Cardiac muscle cell (in vitro differentiated cells and primary cell): Measurements from ENCODE around the gene TRPC4. TPM values are rescaled to one million over a fixed set of nuclear protein-coding genes. Genes with fewer than 3 reads are reported as not detected.
A peak's percentile ranks its signal among the peaks of the same experiment; 100 is the strongest.

ENCODE experiments used
- DNase-seq, 2 donors: peaks; one replicate each; pipeline versions ENCODE4 v3.0.0 to v3.0.0-alpha.2; 2010 to 2017; ENCODE audit warnings: low read depth in 1 of 2, low spot score in 1 of 2
- H3K27ac ChIP-seq: fragments of 200-600 bp; sonication (generic); 2 replicates; pipeline ENCODE4 v1.5.1; 2016
- H3K27me3 ChIP-seq: fragments of 200-600 bp; sonication (generic); 2 replicates; pipeline ENCODE4 v1.6.0; 2016; ENCODE audit warnings: control low read depth
- H3K36me3 ChIP-seq: fragments of 200-600 bp; sonication (generic); 2 replicates; pipeline ENCODE4 v1.5.1; 2016; ENCODE audit warnings: control low read depth
- H3K4me1 ChIP-seq: fragments of 200-600 bp; sonication (generic); 2 replicates; pipeline ENCODE4 v1.8.1; 2017; ENCODE audit warnings: low read depth, mild to moderate bottlenecking, mixed run types
- H3K4me3 ChIP-seq: fragments of 200-600 bp; sonication (generic); 2 replicates; pipeline ENCODE4 v1.5.1; 2016; ENCODE audit warnings: mild to moderate bottlenecking
- H3K9me3 ChIP-seq: fragments of 200-600 bp; sonication (generic); 2 replicates; pipeline ENCODE4 v1.5.1; 2017; ENCODE audit warnings: low read depth, mild to moderate bottlenecking, control low read depth
- polyA plus RNA-seq: library from polyadenylated mRNA; unstranded; fragments of >200 nt; fragmentation: Nextera tagmentation; extraction: Ambion mirVana; gene quantifications from 2 replicates; pipeline ENCODE4 v1.2.1, GENCODE V29; 2016
- total RNA-seq: library from RNA; depleted of rRNA; stranded (reverse); fragments of >200 nt; gene quantifications from 2 replicates; pipeline ENCODE4 v1.2.3, GENCODE V29; 2016
- TF ChIP-seq, protein P1 (sequence below): IDR thresholded peaks from 2 replicates; pipeline ENCODE4 v1.5.1; 2012; ENCODE audit warnings: low read depth, mild to moderate bottlenecking, low read length

Gene TRPC4
- total and polyA plus RNA-seq, 2 experiments from 2014 or later, result 0.09 to 0.28 TPM

- no peaks in the 10 kb centered on the region for H3K9me3 ChIP-seq
- no peak for DNase-seq
- TF ChIP-seq, protein P1, sequence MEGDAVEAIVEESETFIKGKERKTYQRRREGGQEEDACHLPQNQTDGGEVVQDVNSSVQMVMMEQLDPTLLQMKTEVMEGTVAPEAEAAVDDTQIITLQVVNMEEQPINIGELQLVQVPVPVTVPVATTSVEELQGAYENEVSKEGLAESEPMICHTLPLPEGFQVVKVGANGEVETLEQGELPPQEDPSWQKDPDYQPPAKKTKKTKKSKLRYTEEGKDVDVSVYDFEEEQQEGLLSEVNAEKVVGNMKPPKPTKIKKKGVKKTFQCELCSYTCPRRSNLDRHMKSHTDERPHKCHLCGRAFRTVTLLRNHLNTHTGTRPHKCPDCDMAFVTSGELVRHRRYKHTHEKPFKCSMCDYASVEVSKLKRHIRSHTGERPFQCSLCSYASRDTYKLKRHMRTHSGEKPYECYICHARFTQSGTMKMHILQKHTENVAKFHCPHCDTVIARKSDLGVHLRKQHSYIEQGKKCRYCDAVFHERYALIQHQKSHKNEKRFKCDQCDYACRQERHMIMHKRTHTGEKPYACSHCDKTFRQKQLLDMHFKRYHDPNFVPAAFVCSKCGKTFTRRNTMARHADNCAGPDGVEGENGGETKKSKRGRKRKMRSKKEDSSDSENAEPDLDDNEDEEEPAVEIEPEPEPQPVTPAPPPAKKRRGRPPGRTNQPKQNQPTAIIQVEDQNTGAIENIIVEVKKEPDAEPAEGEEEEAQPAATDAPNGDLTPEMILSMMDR, result no peak
- H3K4me1 ChIP-seq, result no peaks in the 10 kb centered on the region
- H3K4me3 ChIP-seq, result no peak overlapping the region
- no peaks in the 10 kb centered on the region for H3K36me3 ChIP-seq
- no peaks in the 10 kb centered on the region for H3K27me3 ChIP-seq
- no peak overlapping the region for H3K27ac ChIP-seq
Observed at GRCh38 chr13:37729876-37730275, 139.7 kb downstream of the TRPC4 start.

DNA sequence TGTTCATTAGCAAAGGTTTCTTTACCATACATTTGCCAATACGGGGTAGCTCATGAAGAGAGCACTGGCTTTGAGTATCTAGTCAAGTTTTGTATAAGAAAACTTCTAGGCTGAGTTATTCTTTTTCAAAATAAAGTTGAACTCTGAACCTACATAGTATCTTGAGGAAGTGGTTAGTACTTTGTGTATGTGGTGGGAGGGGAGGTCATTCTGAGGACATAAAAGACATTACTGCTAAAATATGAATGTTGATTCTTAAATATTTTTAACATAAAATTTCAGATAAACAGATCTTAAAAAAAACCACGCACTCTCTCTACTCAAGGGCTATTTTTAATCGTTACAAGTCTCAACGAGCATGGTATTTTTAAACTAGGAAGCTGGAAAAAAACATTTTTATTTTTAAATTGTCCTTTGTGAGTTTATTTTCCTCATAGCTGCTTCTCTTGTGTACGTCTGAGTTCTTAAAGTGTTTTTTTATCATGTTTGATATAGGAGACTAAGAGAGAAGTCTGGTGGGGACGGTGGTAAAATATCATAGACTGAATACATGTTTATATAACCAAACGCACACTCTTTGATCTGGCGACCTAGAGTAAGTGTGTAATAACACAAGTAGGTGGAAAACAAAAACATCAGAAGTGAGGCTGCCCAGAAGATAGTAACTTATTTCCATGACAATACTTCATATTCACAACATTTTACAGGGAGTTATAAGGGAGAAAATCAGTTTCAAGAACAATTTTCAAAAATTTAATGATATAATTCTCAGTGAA, 153.0 kb downstream of the TRPC4 start:
- no peaks in the 10 kb centered on the region for H3K27me3 ChIP-seq
- H3K9me3 ChIP-seq, result no peaks in the 10 kb centered on the region
- H3K4me3 ChIP-seq, result no peak overlapping the region
- peaks cover 7% of the 10 kb centered on the region for H3K4me1 ChIP-seq
- DNase-seq, result peak in 1 of 2 donors; percentile 85
- no peak overlapping the region for H3K27ac ChIP-seq
- TF ChIP-seq, protein P1, result no peak
- no peaks in the 10 kb centered on the region for H3K36me3 ChIP-seq

DNA sequence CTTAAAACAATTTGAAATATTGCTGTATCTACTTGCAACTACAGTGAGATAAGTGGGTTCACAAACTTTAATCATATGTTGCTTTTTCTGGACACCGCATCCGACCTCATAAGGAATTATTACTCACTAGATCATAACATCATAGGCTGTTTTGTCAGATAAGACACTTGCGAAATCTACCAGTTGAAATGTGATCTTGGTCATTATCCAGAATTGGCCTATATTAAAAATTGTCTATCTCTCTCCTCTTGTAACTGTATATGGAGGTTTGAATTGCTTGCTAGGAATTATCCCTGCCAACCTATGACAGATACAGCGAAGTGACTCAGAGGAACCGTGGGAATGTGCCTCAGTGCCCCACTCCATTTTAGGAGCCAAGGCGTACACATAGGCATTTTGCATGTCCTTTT, 154.0 kb downstream of the TRPC4 start:
- H3K27ac ChIP-seq, result no peak overlapping the region
- no peak overlapping the region for H3K4me3 ChIP-seq
- DNase-seq, result peak in 1 of 2 donors; percentile 95
- no peaks in the 10 kb centered on the region for H3K27me3 ChIP-seq
- no peaks in the 10 kb centered on the region for H3K9me3 ChIP-seq
- H3K4me1 ChIP-seq, result peaks cover 7% of the 10 kb centered on the region
- TF ChIP-seq, protein P1, result no peak
- H3K36me3 ChIP-seq, result no peaks in the 10 kb centered on the region

- no peaks in the 10 kb centered on the region for H3K36me3 ChIP-seq
- no peaks in the 10 kb centered on the region for H3K9me3 ChIP-seq
- no peaks in the 10 kb centered on the region for H3K27me3 ChIP-seq
- H3K4me1 ChIP-seq, result no peaks in the 10 kb centered on the region
- DNase-seq, result no peak
- H3K4me3 ChIP-seq, result no peak overlapping the region
- no peak overlapping the region for H3K27ac ChIP-seq
- TF ChIP-seq, protein P1, result no peak
Observed at GRCh38 chr13:37709318-37709717, 160.3 kb downstream of the TRPC4 start.

DNA sequence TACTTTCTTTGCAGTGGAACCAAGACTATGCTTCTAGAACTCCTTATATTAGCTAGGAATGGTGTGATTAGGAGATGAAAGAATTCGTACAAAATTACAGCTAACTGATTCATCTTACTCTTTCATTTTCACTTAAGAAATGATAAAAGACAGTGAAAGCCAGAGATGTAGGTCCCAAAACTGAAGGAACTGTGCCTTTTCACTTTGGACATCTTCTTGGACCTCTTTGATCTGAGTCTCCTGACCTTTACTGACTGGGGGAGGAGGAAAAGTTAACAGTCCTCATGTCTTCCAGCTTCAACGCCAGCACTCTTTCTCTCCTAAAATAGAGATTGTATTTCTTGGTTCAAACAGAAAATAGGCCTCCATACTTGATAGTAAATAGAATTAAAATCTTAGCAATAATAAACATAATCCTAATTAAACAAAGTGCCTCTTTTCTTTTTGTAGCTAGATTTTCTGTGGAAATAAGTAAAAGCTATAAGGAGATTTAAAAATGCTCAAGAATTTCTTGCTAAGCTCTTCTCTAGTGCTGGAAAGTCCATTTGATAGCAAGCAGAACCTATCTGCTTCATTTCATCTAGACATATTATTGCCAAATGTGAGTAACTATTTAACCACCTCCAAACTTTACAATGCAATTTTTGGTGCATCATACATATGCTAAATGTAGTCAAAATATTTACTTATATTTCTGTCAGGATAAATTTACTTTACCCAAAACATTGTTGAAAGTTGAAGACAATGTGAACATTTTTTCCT, 161.7 kb downstream of the TRPC4 start:
- TF ChIP-seq, protein P1, result no peak
- no peak overlapping the region for H3K4me3 ChIP-seq
- H3K27me3 ChIP-seq, result no peaks in the 10 kb centered on the region
- H3K27ac ChIP-seq, result no peak overlapping the region
- no peak for DNase-seq
- H3K9me3 ChIP-seq, result no peaks in the 10 kb centered on the region
- H3K4me1 ChIP-seq, result no peaks in the 10 kb centered on the region
- no peaks in the 10 kb centered on the region for H3K36me3 ChIP-seq
